GM12878 (cell line): Measurements from ENCODE around the gene FBRSL1.

Source experiments
- BCL11A ChIP-seq: IDR thresholded peaks from 2 replicates; pipeline ENCODE4 v1.6.1; 2011; ENCODE audit warnings: low read depth, low read length
- CTCF ChIP-seq, 3 experiments: IDR thresholded peaks in 2 of 3; conservative IDR thresholded peaks in 1 of 3; 2 replicates each; pipeline ENCODE4 v1.5.1; 2011; ENCODE audit warnings: low read depth in 3 of 3, low read length in 3 of 3, mild to moderate bottlenecking in 3 of 3, control low read depth in 2 of 3, moderate library complexity in 2 of 3, inconsistent platforms in 1 of 3, mixed read lengths in 1 of 3; ENCODE audit not compliant: control insufficient read depth in 2 of 3, insufficient read depth in 1 of 3; ENCODE audit errors: extremely low read depth in 1 of 3

- no peak for TF ChIP-seq BCL11A
- TF ChIP-seq CTCF (IDR thresholded peaks at IDR 0.05 in 2 of 3, conservative IDR thresholded peaks at IDR 0.05 in 1 of 3; ENCODE audit: control insufficient read depth in 2 of 3, extremely low read depth in 1 of 3, insufficient read depth in 1 of 3, low read depth in 3 of 3, low read length in 3 of 3), result no peak
Measured at GRCh38 chr12:132520421-132521199, 30.7 kb downstream of the FBRSL1 start.
